ENCODE results near the gene GREB1. TPM values are rescaled to one million over a fixed set of nuclear protein-coding genes. Genes with fewer than 3 reads are reported as not detected.

Gene GREB1
- total RNA-seq, 1 experiment from 2014 or later = 16.5 TPM

DNA sequence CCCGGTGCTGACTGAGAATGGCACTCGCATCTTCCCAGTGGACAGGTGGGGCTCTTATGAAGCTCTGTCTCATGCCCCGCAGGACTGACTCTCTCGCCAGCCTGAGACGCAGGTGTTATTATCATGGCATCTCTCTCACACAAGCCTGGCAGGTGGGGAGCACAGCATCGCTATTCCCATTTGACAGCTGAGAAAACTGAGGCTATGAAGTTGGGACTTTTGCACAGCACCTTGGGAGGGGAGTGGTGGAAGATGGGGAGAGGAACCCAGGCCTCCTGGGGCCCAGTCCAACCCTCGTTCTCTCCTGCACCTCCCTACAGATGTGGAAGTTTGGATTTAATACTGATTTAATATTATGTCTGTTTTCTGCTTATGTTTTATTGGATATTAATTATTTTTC, 145.2 kb downstream of the GREB1 start:
- H3K56ac ChIP-seq (ENCODE audit: insufficient read length, low read depth, low read length) = no peak overlapping the region
- no peak overlapping the region for H4K8ac ChIP-seq (replicated peaks; ENCODE audit: insufficient read length, low read depth, low read length)
- H3K4me1 Mint-ChIP-seq = peaks cover 47 to 57% of the 10 kb centered on the region in 2 experiments

More for the DNA sequence above, 145.2 kb downstream of the GREB1 start:
- no peak for DNase-seq
- Mint-ChIP-seq H3K9me3 (no peaks in the 10 kb centered on the region), H3K27ac (no peak overlapping the region), H3K36me3 (ENCODE audit: insufficient read depth in 1 of 3, low read depth in 3 of 3) (no peaks in the 10 kb centered on the region; a peak in 1 of 7 replicates), H3K4me3 (no peak overlapping the region), H3K27me3 (ENCODE audit: low read depth) (peaks cover 22% of the 10 kb centered on the region)
- Histone ChIP-seq H3K23me2 (ENCODE audit: insufficient read length, low read depth, low read length, poor library complexity, severe bottlenecking) (no peaks in the 10 kb centered on the region), H3T11ph (ENCODE audit: low read length) (no peak overlapping the region), H2BK5ac (ENCODE audit: insufficient read length, low read length) (no peak overlapping the region), H4K20me1 (ENCODE audit: control insufficient read depth, insufficient read depth, insufficient read length) (no peaks in the 10 kb centered on the region), H3K9ac (ENCODE audit: extremely low read depth, insufficient read length, low read length) (no peak overlapping the region), H2AFZ (ENCODE audit: low read length) (no peak overlapping the region), H3K27ac (ENCODE audit: insufficient read length, low read depth, low read length) (no peak overlapping the region), H3K23ac (ENCODE audit: insufficient read length, low read depth, low read length) (no peak overlapping the region), H2AK5ac (ENCODE audit: insufficient read length, low read length) (no peak overlapping the region), H3K14ac (ENCODE audit: insufficient read depth, low read length) (no peak overlapping the region), H3K4ac (ENCODE audit: low read depth, low read length) (no peak overlapping the region), H3K4me1 (ENCODE audit: insufficient read depth, low read length) (peaks cover 6% of the 10 kb centered on the region; the same call in 1 of the 2 replicates), H4K91ac (ENCODE audit: insufficient read length, low read depth, low read length) (no peak overlapping the region), H2BK120ac (ENCODE audit: low read depth, low read length, poor library complexity, severe bottlenecking) (no peak overlapping the region), H2BK15ac (ENCODE audit: low read depth, low read length) (no peak overlapping the region), H3K79me2 (ENCODE audit: insufficient read depth, low read length) (no peaks in the 10 kb centered on the region), H2BK20ac (ENCODE audit: low read depth, low read length, poor library complexity, severe bottlenecking) (no peak overlapping the region), H3K9me3 (ENCODE audit: control insufficient read depth, low read depth, low read length) (no peaks in the 10 kb centered on the region), H2BK12ac (ENCODE audit: insufficient read length, low read depth, low read length) (no peak overlapping the region), H3K79me1 (ENCODE audit: insufficient read depth, low read depth, low read length, poor library complexity, severe bottlenecking) (no peaks in the 10 kb centered on the region), H3K27me3 (ENCODE audit: insufficient read depth, low read length) (no peaks in the 10 kb centered on the region), H3K18ac (ENCODE audit: insufficient read length, low read depth, low read length) (no peak overlapping the region), H3K4me2 (ENCODE audit: insufficient read depth, insufficient read length, low read length) (no peak overlapping the region), H4K5ac (ENCODE audit: insufficient read length, low read depth, low read length) (no peak overlapping the region)
- TF ChIP-seq, protein P1, sequence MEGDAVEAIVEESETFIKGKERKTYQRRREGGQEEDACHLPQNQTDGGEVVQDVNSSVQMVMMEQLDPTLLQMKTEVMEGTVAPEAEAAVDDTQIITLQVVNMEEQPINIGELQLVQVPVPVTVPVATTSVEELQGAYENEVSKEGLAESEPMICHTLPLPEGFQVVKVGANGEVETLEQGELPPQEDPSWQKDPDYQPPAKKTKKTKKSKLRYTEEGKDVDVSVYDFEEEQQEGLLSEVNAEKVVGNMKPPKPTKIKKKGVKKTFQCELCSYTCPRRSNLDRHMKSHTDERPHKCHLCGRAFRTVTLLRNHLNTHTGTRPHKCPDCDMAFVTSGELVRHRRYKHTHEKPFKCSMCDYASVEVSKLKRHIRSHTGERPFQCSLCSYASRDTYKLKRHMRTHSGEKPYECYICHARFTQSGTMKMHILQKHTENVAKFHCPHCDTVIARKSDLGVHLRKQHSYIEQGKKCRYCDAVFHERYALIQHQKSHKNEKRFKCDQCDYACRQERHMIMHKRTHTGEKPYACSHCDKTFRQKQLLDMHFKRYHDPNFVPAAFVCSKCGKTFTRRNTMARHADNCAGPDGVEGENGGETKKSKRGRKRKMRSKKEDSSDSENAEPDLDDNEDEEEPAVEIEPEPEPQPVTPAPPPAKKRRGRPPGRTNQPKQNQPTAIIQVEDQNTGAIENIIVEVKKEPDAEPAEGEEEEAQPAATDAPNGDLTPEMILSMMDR (conservative IDR thresholded peaks at IDR 0.05) = no peak
- WGBS (ENCODE audit: extremely low coverage, insufficient read length, low lambda C conversion rate) = no CpG with 5 or more reads among the region's 7 CpGs
